GM21367 (cell line): ENCODE data around the gene CABP1.

Source experiments
- ATAC-seq: cut with Tn5 transposase; IDR thresholded peaks from one replicate; pipeline ENCODE4 v1.9.1; 2021; ENCODE audit not compliant: unreplicated experiment

Gene CABP1

DNA sequence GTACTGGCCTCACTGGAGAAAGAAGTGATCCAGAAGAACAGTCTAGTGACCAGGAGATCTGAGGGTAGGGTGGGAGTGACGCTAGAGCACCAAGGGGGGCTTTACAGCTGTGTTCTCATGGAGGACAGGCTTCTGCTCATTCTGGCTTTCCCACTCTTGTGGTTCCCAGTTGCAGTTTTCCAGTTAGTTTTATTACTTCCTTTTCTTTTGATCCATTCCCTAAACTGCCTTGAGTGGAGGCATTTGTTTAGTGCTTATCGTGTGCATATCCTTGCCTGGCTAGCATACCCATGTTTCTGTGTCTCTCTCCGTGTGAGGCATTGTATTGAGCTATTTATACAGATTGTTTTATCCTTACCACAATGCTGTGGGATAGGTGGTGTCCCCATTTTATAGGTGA lies 50.6 kb downstream of the CABP1 start:
- no peak for ATAC-seq

DNA sequence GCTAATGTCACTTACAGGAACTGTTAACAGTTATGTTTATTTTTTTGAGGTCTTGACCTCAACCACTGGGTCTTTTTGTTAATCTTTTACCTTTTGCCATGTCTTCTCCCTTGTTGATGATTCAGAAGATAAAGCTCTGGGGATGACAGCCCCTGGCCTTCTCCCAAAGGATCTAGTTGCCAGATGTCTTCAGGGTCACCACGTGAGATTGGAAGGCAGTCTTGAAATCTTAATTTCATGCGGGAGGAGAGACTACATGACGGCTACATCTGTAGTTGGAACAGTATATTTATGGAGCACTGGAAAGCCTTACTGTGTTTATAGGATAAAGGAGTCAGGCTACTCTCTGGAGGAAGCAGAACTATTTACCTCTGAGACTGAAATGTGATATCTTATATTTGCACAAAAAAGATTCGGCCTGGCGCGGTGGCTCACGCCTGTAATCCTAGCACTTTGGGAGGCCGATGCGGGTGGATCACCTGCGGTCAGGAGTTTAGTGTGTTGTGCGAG lies 52.2 kb downstream of the CABP1 start:
- ATAC-seq: no peak

DNA sequence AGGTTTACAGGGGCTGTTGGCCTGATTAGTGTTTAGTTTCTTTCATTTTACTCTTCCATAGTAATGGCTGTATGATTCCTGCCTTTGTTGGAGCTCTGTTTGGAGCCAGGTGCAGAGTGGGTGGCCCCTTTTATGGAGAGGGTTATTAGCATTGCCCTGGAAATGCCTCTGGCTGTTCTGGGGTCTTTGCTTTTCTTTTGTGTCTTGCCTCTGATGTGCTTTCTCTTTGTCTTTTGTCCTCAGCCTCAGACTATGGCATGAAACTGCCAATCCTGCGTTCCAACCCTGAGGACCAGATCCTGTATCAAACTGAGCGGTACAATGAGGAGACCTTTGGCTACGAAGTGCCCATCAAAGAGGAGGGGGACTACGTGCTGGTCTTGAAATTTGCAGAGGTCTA lies 53.4 kb downstream of the CABP1 start:
- ATAC-seq: no peak

DNA sequence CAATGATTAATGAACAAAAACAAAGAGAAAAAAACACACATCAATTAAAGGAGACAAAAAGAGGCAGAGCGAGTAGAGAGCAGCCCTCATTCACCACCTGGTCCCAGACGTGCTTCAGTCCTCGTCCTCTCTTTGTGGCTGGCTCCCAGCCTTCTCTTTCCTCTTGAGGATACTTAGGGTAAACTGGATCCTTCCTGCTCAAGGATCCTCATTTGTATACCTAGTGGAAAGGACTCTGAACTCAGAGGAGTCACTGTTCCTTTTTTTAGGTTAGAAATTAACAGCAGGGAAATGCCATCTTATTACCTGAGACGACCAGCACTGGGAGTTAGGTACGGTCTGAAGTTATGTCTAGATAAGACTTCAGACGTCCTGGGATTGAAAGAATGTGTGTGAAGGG lies 56.2 kb downstream of the CABP1 start:
- no peak for ATAC-seq

DNA sequence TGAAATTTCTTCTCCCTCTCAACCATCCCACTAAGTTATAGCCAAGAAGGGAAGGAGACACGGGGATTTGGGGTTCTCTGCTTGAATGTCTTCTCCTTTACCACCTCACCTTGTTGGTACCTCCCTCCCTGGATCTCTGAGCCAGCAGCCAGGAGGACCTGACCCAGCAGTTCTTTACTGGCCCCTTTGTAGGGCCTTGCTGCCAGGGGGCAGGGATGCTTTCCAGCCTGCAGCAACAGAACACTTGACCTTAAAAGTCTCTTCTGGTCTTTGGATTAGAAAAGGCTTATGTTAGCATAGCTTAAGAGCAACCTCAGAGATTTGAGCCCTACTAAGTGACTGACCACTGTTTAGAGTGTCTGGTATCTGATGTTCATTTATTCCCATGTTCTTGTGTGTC lies 56.9 kb downstream of the CABP1 start:
- ATAC-seq: no peak

DNA sequence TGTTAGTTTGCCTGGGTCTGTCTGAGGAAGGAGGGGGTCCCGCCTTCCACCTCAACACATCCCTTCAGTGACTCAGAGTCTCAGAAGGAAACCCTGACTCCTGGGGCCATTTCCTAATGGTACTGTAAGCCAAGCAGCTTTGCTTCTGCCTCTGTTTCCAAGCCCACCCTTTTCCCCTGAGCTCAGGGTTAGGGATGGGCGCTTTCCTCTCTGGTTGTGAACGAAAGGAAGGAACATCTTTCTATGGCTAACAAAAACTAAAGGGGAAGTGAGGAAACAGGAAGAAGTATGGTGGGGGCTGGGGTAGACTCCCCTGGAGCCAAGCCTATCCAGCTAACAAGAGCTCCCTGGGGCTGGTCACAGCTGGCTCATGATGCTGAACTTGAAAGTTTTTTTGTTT lies 58.2 kb downstream of the CABP1 start:
- ATAC-seq: no peak

DNA sequence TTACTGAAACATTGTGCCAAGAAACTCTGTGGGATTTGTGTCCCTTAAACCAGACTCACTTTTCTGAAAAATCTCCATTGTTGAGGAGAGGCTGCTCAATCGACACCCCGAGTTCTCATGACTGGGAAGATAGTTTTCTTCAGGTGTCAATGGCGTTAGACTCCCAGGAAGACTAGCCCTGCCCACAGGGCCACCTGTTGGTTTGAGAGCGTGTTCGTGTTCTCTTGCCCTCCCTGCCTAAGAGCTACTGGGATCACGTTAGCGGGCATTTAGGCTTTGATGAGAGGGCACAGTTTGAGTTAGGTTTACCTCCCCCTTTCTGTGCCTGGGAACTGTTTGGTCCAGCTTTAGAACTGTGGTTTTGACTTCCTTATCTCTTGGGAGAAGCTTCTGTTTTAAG lies 59.1 kb downstream of the CABP1 start:
- ATAC-seq: no peak

DNA sequence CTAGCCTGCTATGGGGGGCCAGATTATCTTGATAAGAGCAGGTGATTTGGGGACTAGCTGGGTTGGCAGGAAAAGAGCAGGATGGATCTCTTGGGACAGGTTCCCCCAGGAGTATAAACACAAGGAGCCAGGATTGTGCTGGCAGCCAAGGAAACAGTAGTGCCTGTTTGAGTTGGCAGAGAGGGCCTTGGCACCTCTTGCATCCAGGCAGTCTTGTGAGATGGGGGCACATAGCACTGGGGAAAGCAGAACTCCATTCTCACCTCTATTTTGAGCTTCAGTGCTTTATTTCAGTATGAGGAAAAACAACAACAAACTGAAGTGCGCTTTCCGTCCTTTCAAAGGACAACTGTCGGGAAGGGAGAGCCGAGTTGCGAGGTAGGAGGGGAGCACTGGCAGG lies 60.5 kb downstream of the CABP1 start:
- ATAC-seq: no peak

DNA sequence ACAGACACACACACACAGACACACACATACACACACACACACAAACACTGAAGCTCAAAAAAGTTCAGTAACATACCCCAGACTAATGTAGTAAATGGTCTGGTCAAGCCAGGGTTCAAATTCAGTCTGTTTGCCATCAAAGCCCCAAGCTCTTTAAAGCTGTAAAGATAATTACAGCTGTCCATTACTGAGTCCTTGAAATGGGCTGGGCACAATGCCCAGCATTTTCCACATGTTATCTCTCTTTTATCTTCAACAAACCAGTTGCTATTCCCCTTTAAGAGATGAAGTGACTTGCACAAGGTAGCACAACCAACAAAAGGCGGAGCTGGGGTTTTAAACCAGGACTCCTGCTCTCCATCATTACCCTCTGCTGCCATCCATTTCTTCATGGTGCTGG lies 62.2 kb downstream of the CABP1 start:
- no peak for ATAC-seq

DNA sequence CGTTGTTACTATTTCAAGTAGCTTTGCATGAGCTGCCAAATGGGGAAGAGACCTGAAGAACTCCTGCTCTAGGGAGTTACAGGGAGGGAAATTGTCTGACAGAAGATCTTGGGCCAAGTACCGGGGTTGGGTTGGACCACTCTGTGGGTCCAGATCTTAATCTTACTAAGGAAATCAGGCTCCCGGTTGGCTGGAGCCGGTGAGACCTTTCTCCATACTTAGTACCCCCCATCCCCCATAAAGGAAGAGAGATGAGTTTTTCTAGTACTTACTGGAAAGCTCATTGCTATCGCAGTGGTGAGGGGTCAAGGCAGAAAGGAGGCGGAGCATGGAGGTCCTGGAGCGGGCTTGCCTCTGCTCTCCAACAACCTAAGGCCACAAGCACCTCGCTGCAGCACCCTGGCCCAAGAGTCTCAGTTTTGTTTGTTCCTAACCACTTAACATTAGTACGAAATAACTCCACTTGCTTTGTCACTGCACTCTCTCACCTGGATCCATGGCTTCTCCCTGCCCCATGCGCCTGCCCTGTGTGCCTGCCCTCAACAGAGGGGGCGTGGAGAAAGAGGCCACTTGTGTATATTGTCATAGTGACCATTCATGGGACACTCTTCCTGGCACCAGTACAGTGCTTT lies 63.0 kb downstream of the CABP1 start:
- ATAC-seq: no peak

DNA sequence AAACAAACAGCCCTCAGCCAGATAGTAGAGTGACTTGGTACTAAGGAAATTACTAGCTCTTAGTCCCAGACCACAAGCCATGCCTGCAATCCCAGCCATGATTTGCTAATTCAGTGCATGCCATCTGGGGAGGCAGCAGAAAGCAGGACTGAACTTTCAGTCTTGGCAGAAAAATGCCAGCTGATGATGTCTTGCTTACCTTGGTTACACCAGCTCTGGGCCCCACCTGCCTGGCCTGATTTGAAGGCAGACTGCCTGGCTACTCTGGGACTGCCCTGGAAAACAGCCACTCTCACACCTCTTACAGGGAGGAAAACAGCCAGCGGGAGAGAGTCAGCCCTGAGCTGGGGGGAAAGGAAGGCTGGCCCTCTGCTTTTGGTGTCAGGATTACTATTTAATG lies 65.2 kb downstream of the CABP1 start:
- no peak for ATAC-seq

DNA sequence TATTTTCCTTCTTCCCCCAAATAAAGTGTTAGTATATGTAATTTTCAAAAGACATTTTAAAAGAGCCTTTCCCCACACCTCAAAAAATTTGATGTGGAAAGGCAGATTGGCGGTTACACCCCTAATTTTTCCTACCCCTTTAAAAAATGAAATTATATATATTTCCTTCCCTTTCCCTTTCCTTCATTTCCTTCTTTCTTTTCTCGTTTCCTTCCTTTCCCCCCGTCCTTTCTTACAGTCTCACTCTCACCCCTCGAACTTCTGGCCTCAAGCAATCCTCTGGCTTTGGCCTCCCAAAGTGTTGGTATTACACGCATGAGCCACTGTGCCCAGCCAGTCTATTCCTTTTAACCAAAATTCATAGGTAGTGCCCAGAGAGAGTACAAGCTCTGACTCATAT lies 65.6 kb downstream of the CABP1 start:
- ATAC-seq: no peak

DNA sequence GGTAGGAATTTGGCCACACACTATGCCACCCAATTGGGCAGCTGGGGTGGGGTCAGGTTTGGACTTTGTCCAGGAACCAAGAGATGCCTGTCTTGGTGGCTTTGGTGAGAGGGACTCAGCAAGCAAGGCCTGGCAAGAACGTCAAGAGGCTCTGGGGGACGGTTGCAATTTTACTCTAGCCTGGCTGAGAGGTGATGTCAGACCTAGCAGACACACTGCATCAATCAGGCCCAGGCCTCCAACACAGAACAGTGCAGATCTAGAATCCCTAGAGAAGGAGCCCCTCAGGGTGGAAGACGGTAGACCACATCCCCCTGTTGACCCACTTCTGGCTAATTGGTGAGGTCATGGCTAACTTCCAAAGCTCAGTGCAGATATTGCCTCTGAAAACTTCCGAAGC lies 68.2 kb downstream of the CABP1 start:
- ATAC-seq: no peak

DNA sequence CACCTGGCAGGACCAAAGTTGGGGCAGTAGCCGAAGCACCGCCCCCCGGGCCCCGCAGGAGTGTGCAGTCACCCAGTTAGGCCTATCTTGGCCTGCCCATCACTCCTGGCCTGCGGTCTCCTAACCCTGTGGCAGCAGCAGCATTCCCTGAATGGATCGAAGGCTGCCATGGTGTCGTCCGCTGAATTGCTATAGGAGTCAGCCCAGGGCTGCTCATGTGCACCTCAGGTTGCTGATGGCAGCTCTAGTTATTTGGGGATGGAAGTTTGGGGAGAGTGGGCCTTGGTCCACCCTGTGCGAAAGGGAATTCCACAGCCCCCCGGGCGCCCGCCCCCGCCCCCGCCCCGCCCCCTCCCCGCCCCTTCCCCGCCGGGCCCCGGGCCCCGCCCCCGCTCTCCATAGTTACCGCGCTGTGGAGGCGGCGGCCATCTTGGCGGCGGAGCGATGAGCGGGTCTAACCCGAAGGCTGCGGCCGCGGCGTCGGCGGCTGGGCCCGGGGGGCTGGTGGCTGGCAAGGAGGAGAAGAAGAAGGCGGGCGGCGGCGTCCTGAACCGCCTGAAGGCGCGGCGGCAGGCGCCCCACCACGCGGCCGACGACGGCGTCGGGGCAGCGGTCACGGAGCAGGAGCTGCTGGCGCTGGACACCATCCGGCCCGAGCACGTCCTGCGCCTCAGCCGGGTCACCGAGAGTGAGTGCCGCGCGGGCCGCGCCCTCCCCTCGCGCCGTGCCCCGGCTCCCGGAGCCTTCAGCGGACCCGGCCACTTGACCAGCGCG lies 69.8 kb downstream of the CABP1 start, which contains the start of gene UNC119B:
UNC119B (plus strand) TSS at position 428 of the 774 bp plus-strand sequence; CDS start at position 445, 17 bp downstream.
- ATAC-seq: peak; percentile 62

DNA sequence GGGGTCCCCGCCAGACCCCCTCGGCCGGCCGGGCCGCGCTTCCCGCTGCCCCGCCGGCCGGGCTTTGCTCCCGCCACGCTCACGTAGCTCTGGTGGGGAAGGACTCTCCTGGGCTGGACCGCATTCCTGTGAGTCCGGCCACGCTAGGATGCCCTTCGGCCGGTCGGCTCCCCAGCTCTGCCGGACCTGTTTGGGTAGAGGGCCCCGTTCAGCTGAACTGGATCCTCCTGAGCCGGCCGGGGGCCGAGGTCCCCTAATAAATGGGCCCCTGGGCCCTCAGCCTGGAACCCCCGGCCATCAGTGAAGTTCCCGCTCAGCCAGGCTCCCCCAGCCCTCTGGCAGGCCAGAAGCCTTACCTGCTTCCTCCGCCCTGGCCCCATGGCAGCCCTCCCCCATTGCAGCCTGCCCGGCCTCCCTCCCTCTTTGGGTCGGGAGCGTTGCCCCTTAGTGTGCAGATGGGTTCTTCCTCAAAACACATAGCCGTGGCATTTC lies 70.4 kb downstream of the CABP1 start:
- ATAC-seq: peak; percentile 25

DNA sequence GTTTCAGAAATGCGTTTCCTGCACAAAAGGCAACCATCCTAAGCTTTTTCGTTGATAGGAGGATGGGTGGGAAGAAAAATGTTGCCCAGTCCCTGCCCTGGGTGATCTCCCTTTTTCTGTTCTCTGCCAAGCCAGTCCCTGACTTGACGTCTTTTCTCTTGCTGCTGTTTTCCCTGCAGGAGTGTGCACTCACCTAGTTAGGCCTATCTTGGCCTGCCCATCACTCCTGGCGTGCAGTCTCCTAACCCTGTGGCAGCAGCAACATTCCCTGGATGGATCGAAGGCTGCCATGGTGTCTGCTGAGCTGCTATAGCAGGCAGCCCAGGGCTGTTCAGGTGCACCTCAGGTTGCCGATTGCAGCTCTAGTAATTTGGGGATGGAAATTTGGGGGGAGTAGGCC lies 71.0 kb downstream of the CABP1 start:
- ATAC-seq: no peak

DNA sequence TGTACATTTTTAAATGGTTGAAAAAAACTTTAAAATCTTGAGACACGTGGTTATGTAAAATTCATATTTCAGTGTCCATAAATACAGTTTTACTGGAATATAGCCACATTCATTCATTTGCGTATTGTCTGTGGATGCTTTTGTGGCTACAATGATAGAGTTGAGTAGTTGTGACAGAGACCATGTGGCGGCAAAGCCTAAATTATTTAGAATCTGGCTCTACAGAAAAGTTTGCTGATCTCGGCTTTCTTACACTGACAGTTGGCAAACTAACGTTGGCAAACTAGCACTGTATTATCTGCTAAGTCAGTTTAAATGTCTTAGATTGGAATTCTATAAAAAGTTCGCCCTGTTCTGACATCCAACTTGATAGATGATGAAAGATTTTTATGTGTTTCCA lies 72.2 kb downstream of the CABP1 start:
- ATAC-seq: no peak

DNA sequence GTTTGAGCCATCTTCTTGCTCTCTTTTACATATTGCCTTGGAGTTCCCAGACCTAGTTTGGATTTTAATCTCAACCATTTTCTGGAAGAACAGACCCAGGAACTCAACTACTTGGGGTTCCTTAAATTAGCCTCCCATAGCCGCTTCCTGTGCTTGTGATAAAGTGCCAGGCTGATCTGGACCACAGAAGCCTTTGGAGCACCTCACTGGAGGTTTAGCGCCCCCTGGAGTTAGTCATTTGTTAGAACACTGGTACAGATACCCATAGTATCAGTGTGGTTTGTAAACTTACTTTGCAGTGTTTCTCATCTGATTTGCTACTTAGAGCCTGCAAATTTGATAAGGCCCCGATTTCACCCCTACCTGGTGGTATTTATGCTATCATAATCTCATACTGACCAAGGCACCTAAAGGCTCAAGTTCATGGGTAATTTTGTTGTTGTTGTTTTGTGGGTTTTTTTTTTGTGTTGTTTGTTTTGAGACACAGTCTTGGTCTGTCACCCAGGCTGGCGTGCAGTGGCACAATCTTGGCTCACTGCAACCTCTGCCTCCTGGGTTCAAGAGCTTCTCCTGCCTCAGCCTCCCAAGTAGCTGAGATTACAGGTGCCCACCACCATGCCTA lies 73.5 kb downstream of the CABP1 start:
- no peak for ATAC-seq
